IPS-18c (cell line): Measurements from ENCODE around the gene SMARCA1.
"Not testable (repeated sequence)": the region's sequence is repeated elsewhere in the genome, so short reads cannot be mapped to it uniquely, and the experiment has no call there.

Experiments used
- H3K4me3 ChIP-seq: 2 replicates; pipeline ENCODE4 v1.7.0; 2013; ENCODE audit warnings: low read depth, mild to moderate bottlenecking, low read length, moderate library complexity; ENCODE audit not compliant: insufficient read depth
- H3K9me3 ChIP-seq: one replicate; pipeline ENCODE4 v1.6.1; 2013; ENCODE audit warnings: mild to moderate bottlenecking, low read length, moderate library complexity; ENCODE audit not compliant: control insufficient read depth, insufficient read depth

SMARCA1 gene, protein sequence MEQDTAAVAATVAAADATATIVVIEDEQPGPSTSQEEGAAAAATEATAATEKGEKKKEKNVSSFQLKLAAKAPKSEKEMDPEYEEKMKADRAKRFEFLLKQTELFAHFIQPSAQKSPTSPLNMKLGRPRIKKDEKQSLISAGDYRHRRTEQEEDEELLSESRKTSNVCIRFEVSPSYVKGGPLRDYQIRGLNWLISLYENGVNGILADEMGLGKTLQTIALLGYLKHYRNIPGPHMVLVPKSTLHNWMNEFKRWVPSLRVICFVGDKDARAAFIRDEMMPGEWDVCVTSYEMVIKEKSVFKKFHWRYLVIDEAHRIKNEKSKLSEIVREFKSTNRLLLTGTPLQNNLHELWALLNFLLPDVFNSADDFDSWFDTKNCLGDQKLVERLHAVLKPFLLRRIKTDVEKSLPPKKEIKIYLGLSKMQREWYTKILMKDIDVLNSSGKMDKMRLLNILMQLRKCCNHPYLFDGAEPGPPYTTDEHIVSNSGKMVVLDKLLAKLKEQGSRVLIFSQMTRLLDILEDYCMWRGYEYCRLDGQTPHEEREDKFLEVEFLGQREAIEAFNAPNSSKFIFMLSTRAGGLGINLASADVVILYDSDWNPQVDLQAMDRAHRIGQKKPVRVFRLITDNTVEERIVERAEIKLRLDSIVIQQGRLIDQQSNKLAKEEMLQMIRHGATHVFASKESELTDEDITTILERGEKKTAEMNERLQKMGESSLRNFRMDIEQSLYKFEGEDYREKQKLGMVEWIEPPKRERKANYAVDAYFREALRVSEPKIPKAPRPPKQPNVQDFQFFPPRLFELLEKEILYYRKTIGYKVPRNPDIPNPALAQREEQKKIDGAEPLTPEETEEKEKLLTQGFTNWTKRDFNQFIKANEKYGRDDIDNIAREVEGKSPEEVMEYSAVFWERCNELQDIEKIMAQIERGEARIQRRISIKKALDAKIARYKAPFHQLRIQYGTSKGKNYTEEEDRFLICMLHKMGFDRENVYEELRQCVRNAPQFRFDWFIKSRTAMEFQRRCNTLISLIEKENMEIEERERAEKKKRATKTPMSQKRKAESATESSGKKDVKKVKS

DNA sequence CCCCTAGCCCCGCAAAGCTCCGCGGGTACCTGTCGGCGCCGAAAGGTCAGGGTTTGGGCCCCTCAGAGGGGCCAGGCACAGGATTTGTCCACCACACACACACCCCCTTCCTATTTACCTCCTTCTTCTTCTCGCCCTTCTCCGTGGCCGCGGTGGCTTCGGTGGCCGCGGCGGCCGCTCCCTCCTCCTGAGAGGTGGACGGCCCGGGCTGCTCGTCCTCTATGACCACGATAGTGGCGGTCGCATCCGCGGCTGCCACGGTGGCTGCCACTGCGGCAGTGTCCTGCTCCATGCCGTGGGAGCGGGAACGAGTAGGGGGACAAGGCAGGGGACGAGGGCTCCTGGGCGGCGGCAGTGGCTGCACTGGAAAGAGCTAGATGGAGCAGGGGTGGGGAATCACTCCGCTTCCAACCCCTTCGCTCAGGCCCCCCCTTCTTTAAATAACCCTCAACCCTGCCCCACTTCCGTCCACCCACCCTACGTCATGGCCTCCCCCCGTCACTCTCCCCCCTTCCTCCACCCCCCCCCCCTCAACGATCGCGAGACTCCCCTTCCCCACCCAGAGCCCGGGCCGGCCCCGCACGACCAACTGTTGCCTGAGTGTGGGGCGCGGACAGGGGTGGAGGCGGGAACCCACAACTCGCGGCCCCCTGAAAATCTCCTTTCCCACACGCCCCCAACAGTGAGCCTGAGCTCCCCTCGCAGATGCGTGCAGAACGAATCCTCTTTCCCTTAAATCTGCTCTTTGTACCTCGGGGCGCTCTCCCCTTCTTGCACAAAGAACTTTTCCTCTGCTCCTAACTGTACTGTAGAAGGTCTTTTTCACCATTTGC lies at the start of gene SMARCA1:
Gene SMARCA1, minus strand, starts transcription at position 412 of the 833 bp plus-strand sequence. Its CDS starts 120 bp downstream, at position 292.
- Histone ChIP-seq H3K4me3 (peak within 1 kb of the TSS; percentile 71), H3K9me3 (peaks cover 4% of the 10 kb centered on the region)

DNA sequence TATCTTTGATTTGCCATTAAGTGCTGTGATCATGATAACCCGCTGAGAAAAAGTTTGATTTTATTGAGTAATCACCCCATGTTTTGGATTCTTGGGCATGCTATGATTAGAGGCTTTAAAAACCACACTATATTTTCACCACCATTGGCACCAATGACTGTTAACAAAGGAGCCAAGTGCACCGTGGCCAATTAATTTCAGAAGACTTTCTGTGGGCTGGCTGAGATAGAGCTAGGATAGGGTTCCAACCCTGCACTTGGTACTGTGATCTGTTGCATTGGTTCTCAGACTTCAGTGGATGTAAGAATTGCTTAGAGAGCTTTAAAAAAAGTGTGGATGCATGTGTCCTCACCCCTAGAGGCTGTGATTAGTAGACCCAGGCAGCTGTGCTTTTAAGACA lies 49.1 kb upstream of the SMARCA1 start:
- H3K4me3 ChIP-seq: no peak overlapping the region
- no peaks in the 10 kb centered on the region for H3K9me3 ChIP-seq

DNA sequence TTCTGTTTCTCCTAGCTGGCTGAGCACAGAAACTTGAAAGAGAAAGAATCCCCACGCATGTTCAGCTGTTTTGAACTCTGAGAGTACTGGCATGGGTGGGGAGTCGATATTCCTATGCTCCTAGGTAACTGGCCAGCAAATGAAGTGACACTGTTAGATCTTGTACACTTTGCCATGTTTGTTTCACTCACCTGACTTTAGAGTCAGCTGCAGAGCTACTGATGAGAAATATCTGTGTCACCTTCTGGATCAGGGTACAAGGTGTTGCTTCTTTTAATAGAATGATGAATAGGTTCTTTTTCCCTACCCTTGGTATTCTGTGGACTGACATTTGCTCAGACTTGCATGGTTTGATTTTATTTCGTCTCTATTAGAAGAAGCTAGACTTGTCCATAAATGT lies 45.1 kb upstream of the SMARCA1 start:
- Histone ChIP-seq H3K9me3 (no peaks in the 10 kb centered on the region), H3K4me3 (no peak overlapping the region)

DNA sequence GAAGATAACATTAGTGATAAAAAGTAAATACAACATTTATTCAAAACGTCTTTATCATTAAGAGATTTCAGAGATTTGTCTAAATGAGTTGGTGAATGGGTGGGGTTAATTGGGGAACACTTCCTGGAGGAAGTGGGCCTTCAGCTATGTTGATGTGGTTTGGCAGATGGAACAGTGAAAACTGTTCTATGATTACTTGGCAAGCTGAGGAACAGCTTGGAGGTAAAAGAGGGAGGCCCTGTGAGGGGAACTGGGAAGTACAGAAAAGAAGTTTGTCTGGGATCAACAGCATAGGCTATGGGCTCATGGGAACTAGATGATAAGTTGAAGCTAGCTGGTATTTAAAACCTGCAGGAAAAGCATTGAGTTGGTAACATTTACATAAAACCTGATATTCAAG lies 42.8 kb upstream of the SMARCA1 start:
- H3K9me3 ChIP-seq: no peaks in the 10 kb centered on the region
- H3K4me3 ChIP-seq: no peak overlapping the region

DNA sequence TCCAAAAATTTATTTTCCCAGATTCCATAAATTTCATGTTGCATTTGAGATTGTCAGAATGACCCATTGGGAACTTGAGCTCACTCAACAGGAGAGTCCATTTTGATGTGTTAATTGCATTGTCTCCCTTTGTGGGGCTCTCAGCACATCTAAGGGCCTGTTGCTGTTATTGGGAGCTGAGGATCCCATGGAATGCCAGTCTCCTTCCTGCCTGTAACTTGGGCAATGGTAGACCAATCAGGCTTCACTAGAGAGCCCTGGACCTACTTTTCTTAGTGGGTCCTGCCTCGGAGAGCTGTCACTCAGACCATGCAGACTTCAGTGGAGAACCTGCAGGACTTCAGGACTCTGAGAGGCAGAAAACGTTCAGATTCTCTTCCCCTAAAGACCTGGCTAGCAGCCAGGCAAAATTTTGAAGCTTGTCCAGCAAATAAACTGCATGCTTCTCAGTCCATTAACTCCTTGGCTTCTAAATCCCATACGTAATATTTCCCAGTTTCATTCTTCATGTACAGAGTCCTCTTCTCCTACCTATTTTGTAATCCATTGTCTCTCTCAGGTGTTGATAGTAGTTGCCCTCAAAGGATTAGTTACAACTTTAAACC lies 41.9 kb upstream of the SMARCA1 start:
- Histone ChIP-seq H3K4me3 (no peak overlapping the region), H3K9me3 (no peaks in the 10 kb centered on the region)

DNA sequence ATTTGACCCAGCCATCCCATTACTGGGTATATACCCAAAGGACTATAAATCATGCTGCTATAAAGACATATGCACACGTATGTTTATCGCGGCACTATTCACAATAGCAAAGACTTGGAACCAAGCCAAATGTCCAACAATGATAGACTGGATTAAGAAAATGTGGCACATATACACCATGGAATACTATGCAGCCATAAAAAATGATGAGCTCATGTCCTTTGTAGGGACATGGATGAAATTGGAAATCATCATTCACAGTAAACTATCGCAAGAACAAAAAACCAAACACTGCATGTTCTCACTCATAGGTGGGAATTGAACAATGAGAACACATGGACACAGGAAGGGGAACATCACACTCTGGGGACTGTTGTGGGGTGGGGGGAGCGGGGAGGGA lies 41.1 kb upstream of the SMARCA1 start:
- not testable (repeated sequence) for H3K9me3 ChIP-seq, H3K4me3 ChIP-seq

DNA sequence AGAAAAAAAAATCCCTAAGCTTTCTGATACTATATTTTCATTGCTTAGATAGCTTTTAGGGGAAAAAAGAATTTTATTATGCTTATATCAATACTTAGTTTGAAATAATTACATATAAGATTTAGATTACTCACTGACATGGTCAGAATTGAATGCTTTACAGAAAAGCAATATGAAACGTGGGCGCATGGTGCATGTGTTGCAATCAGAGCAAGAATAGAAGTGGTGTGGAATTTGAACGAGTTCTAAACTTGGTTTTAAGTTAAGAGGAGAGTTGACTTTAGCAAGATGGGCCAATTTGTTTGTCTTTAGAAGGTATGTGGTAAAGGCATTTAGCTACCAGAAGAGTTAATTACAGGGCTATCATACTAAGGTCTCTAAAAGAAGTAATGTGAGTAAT lies 38.2 kb upstream of the SMARCA1 start:
- Histone ChIP-seq H3K9me3 (no peaks in the 10 kb centered on the region), H3K4me3 (no peak overlapping the region)

DNA sequence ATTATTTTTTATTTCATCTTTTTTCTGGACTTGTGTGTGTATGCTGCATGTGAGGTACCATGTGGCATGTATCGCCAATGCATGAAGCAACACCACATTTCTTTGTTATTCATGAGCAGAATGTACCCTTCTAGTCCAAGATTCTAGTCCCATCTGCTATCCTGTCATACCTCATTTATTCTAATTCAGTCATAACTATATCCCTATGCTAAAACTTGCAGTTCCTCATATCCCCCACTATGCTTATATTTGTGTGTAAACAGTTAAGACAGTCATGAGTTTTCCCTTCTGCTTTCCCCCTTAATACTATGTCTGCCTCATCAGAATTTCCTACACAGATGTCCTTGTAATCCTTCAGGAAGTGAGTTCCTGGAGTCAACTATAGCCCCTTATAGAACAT lies 36.5 kb upstream of the SMARCA1 start:
- H3K4me3 ChIP-seq: no peak overlapping the region
- no peaks in the 10 kb centered on the region for H3K9me3 ChIP-seq

DNA sequence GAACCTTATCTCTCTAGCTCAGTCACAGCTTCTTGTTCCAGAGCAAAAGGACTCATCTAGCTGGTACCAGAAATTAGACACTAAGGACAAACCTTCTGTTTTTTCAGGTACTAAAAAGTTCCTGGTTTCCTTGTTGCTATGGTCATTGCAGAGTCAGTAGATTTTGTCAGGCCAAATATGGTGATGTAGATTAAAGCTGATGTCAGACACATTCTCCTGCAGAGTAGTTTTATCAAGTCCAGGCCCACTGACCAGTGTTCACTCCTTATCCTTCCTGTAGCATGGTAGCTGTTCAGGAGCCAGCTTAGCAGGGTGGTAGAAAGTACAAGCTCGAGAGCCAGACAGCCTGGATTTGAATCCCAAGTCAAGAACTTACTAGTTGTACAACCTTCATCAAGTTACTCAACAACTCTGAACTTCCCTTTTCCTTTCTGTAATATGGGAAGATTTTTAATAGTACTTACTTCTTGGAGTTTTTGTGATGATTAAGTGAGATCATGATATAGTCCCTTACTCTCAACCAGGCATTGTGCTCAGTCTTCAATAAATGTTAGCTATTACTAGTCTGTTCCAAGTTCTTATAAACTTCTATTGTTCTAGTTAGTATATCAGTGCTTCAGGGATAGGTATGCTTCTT lies 34.7 kb upstream of the SMARCA1 start:
- Histone ChIP-seq H3K9me3 (no peaks in the 10 kb centered on the region), H3K4me3 (no peak overlapping the region)

DNA sequence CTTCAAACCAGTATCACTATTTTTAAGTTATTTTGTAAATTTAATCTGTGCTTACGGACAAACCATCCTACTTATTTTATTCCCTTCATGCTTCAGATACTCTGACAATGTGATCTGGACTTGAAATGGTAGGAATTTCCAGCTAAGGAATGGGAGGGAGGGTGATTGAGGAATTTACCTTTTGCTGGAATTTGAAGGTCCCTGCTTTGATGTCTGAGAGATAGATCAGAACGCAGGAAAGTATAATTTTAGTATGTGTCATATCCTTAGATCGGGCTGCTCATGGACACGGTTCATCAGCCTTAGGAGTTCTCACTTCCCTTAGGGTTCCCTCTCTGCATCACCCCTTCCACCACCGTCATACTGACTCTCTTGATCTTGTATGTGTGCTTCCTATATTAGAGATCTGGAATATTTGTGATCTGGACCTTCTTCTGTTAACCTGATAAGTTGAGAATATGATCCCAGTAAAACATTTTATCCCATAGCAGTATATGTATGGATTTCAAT lies 33.6 kb upstream of the SMARCA1 start:
- Histone ChIP-seq H3K4me3 (no peak overlapping the region), H3K9me3 (no peaks in the 10 kb centered on the region)

DNA sequence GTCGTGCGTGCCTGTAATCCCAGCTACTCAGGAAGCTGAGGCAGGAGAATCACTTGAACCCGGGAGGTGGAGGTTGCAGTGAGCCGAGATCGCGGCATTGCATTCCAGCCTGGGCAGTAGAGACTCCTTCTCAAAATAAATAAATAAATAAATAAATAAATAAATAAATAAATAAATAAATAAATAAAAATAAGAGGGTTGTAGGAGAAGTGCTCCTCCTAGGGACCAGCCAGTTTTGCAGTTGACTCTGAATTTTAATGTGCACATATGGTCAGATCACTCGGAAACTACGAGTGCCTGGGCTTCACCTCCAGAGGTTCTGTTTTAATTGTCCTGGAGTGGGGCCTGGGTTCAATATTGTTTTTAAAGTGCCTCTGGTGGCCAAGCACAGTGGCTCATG lies 31.5 kb upstream of the SMARCA1 start:
- not testable (repeated sequence) for H3K9me3 ChIP-seq, H3K4me3 ChIP-seq

DNA sequence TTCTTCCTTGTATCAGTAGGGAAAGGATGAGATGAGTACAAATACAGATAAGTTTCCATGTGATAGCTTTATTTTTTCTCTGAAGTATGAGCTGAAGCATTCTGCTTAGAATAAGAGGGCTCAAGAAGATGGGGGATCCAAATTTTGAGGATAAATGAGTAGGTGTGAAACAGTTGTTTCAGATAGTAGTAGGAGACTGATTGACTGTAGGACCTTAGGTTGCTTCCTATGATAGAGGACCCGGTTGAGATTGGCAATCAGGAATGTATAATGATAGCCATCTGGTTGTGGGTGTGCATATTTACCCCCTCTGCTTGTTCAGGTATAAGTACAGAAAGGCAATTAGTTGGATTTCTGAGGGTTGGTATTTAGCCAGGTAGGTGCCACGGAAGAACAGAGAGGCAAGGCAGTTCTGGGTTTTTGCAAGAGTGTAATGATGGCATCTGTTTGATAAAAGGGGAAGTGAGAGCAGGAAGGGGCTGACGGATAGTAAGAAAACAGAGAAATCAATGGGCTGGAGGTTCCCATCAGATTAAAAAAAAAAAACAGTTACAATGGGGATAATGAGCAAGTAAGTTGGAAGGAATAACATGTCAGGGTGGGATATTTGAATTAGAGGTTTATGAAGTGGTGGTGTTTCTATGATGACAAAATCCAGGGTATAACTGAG lies 30.5 kb upstream of the SMARCA1 start:
- no peak overlapping the region for H3K4me3 ChIP-seq

DNA sequence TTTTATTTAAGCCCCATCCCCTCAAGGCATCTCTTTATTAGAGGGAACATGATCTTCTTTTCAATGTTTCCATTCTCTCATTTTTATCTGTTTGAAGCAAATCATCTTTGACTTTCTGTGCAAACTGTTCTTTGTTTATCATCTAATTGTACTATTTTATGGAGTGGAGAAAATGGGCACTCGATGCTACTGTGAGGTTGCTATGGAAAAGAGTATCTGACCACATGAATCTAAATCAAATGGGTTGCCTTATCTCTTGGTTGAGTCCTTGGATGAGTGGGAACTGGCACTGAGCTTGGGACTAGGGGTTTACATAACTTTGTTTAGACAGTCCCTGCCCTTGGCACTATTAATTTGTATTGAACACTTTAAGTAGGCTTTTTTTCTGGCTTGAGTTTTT lies 25.8 kb upstream of the SMARCA1 start:
- H3K4me3 ChIP-seq: no peak overlapping the region

More for the DNA sequence above, 30.5 kb upstream of the SMARCA1 start:
- H3K9me3 ChIP-seq: no peaks in the 10 kb centered on the region

DNA sequence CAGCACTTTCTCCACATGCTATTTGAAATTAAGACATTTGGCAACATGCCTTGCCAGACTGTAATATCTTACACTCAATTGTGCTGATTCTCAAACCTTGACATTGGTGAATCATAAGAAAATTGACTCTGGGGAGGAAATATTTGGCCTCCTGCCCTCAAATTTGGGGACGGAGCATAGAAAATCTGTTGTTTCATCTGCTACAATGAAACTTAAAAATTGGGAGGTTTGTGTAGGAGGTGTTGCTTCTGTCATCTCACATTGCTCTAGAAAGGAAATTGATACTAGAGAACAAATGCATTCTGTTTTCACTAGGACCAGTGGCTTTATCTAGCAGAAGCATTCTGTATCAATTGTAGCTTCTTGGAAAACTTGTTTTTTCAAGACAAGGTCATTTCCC lies 22.1 kb upstream of the SMARCA1 start:
- Histone ChIP-seq H3K9me3 (peaks cover 3% of the 10 kb centered on the region), H3K4me3 (no peak overlapping the region)

More for the DNA sequence above, 25.8 kb upstream of the SMARCA1 start:
- H3K9me3 ChIP-seq: no peaks in the 10 kb centered on the region

DNA sequence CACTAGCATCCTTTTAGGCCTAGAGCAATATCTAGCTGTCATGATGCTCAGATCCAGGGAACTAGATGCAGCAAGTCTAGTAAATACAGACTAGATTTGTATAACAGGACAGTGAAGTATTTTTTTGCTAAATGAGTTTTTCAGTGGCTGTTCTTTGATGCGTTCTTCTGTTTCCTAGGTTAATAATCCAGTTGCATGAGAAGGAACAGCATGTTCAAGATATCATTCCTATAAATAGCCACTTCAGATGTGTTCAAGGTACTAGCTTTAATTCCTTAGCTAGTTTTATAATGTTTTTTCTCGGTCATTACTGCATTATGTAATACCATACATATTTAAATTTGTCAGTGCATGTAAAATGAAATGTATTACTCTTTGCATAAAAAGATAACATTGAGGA lies 21.5 kb upstream of the SMARCA1 start:
- no peak overlapping the region for H3K4me3 ChIP-seq
- H3K9me3 ChIP-seq: peaks cover 5% of the 10 kb centered on the region
